ENCODE data around the gene SCARB2. TPM values are rescaled to one million over a fixed set of nuclear protein-coding genes. Genes with fewer than 3 reads are reported as not detected.

The SCARB2 gene
- total and polyA plus RNA-seq, 2 donors (not counting 1 experiment from before 2014, with no cell fraction given), result 195 to 365 TPM

DNA sequence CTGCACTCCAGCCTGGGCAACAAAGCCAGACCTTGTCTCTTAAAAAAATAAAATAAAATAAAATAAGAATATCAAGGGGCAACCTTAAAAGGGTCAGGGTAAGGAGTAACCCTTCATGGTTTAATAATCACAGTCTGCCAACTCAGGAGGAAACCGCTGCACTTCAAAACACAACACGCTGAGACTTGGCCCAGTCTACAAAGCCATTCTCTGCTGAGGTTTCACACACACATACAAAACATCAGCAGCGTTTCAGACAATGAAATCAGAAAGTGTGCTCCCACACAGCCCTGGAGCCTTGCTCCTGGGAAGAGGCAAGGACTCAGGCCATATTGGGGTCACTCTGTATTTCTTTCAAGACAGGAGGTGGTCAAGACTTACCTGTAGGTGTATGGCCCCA, 18.3 kb downstream of the SCARB2 start:
- peaks cover 45% of the 10 kb centered on the region for H3K4me1 ChIP-seq (ENCODE audit: control insufficient read depth, extremely low read depth, insufficient read depth, low read length)
- peaks cover 3% of the 10 kb centered on the region for H3K36me3 ChIP-seq (ENCODE audit: control insufficient read depth, insufficient read depth, low read length)
- H2AFZ ChIP-seq (ENCODE audit: low read length), result no peak overlapping the region
- no peak overlapping the region for H3K9ac ChIP-seq (ENCODE audit: insufficient read depth, low read length)
- no peaks in the 10 kb centered on the region for H3K9me3 ChIP-seq (ENCODE audit: control insufficient read depth, insufficient read depth, low read depth, low read length)
- H3K4me2 ChIP-seq (ENCODE audit: extremely low read depth, insufficient read depth, low read length), result peak overlapping the region; percentile 10
- H3K4me3 ChIP-seq (replicated peaks in 1 of 4; ENCODE audit: control extremely low read depth in 1 of 4, insufficient read depth in 1 of 4, low read depth in 3 of 4, low read length in 4 of 4), result no peak overlapping the region
- no peaks in the 10 kb centered on the region for H4K20me1 ChIP-seq (ENCODE audit: control insufficient read depth, extremely low read depth, insufficient read depth, low read length)
- peak overlapping the region; percentile 76 for H3K27ac ChIP-seq (ENCODE audit: insufficient read depth, low read length)
- DNase-seq (ENCODE audit: low read depth in 2 of 2), result peak in 1 of 2 donors; percentile 62
- H3K79me2 ChIP-seq (ENCODE audit: control insufficient read depth, insufficient read depth, low read length), result peaks cover 55% of the 10 kb centered on the region
- TF ChIP-seq, protein P1, sequence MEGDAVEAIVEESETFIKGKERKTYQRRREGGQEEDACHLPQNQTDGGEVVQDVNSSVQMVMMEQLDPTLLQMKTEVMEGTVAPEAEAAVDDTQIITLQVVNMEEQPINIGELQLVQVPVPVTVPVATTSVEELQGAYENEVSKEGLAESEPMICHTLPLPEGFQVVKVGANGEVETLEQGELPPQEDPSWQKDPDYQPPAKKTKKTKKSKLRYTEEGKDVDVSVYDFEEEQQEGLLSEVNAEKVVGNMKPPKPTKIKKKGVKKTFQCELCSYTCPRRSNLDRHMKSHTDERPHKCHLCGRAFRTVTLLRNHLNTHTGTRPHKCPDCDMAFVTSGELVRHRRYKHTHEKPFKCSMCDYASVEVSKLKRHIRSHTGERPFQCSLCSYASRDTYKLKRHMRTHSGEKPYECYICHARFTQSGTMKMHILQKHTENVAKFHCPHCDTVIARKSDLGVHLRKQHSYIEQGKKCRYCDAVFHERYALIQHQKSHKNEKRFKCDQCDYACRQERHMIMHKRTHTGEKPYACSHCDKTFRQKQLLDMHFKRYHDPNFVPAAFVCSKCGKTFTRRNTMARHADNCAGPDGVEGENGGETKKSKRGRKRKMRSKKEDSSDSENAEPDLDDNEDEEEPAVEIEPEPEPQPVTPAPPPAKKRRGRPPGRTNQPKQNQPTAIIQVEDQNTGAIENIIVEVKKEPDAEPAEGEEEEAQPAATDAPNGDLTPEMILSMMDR (conservative IDR thresholded peaks at IDR 0.05 in 1 of 2, IDR thresholded peaks at IDR 0.05 in 1 of 2; ENCODE audit: low read depth in 1 of 2, low read length in 2 of 2), result no peak
- no peak for TF ChIP-seq EZH2 (IDR thresholded peaks at IDR 0.05; ENCODE audit: low read length, missing control alignments)
- H3K27me3 ChIP-seq (ENCODE audit: control insufficient read depth, insufficient read depth, low read length), result no peaks in the 10 kb centered on the region

DNA sequence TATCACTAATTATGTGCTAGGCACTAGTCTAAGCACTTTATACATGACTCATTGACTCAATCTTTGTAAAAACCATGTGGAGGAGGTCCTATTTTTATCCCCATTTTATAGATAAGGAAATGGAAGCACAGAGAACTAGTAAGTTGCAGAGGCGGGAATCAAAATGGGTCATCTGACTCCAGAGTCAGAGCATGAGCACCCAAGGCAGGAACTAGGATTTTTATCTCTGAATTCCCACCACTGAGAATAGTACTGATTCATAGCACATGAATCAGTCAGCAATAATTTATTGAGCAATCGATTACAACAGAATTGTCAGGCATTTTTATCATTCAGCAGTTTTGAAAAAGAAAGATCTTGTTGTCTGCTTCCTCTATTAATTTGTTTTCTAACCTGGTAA, 19.3 kb downstream of the SCARB2 start:
- H3K9me3 ChIP-seq (ENCODE audit: control insufficient read depth, insufficient read depth, low read depth, low read length), result no peaks in the 10 kb centered on the region
- peaks cover 46% of the 10 kb centered on the region for H3K79me2 ChIP-seq (ENCODE audit: control insufficient read depth, insufficient read depth, low read length)
- H3K4me2 ChIP-seq (ENCODE audit: extremely low read depth, insufficient read depth, low read length), result peak overlapping the region; percentile 5
- no peak overlapping the region for H3K9ac ChIP-seq (ENCODE audit: insufficient read depth, low read length)
- H3K4me3 ChIP-seq (replicated peaks in 1 of 4; ENCODE audit: control extremely low read depth in 1 of 4, insufficient read depth in 1 of 4, low read depth in 3 of 4, low read length in 4 of 4), result no peak overlapping the region
- peak overlapping the region; percentile 76 for H3K27ac ChIP-seq (ENCODE audit: insufficient read depth, low read length)
- no peaks in the 10 kb centered on the region for H3K27me3 ChIP-seq (ENCODE audit: control insufficient read depth, insufficient read depth, low read length)
- H3K36me3 ChIP-seq (ENCODE audit: control insufficient read depth, insufficient read depth, low read length), result peaks cover 3% of the 10 kb centered on the region
- H2AFZ ChIP-seq (ENCODE audit: low read length), result no peak overlapping the region
- H4K20me1 ChIP-seq (ENCODE audit: control insufficient read depth, extremely low read depth, insufficient read depth, low read length), result no peaks in the 10 kb centered on the region
- TF ChIP-seq, protein P1 (conservative IDR thresholded peaks at IDR 0.05 in 1 of 2, IDR thresholded peaks at IDR 0.05 in 1 of 2; ENCODE audit: low read depth in 1 of 2, low read length in 2 of 2), result no peak
- TF ChIP-seq EZH2 (IDR thresholded peaks at IDR 0.05; ENCODE audit: low read length, missing control alignments), result no peak
- DNase-seq (ENCODE audit: low read depth in 2 of 2), result peak; percentile 91 to 98
- peaks cover 39% of the 10 kb centered on the region for H3K4me1 ChIP-seq (ENCODE audit: control insufficient read depth, extremely low read depth, insufficient read depth, low read length)

DNA sequence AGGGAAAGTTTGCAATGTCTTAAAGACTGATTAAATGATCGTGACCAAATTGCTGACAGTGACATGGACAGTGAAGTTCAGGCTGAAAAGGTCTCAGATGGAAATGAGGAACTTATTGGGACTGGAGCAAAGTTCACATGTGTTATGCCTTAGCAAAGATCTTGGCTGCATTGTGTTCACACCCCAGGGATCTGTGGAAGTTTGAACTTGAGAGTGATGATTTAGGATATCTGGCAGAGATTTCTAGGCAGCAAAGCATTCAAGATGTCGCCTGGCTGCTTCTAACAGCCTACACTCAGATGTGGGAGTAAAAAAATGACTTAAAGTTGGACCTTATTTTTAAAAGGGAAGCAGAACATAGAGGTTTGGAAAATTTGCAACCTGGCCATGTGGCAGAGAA, 21.4 kb downstream of the SCARB2 start:
- Histone ChIP-seq H4K20me1 (ENCODE audit: control insufficient read depth, extremely low read depth, insufficient read depth, low read length) (no peaks in the 10 kb centered on the region), H3K9me3 (ENCODE audit: control insufficient read depth, insufficient read depth, low read depth, low read length) (no peaks in the 10 kb centered on the region), H3K4me1 (ENCODE audit: control insufficient read depth, extremely low read depth, insufficient read depth, low read length) (peaks cover 23% of the 10 kb centered on the region), H3K36me3 (ENCODE audit: control insufficient read depth, insufficient read depth, low read length) (peaks cover 3% of the 10 kb centered on the region), H3K4me2 (ENCODE audit: extremely low read depth, insufficient read depth, low read length) (no peak overlapping the region), H2AFZ (ENCODE audit: low read length) (no peak overlapping the region), H3K4me3 (replicated peaks in 1 of 4; ENCODE audit: control extremely low read depth in 1 of 4, insufficient read depth in 1 of 4, low read depth in 3 of 4, low read length in 4 of 4) (no peak overlapping the region), H3K9ac (ENCODE audit: insufficient read depth, low read length) (no peak overlapping the region), H3K27me3 (ENCODE audit: control insufficient read depth, insufficient read depth, low read length) (no peaks in the 10 kb centered on the region), H3K79me2 (ENCODE audit: control insufficient read depth, insufficient read depth, low read length) (peaks cover 49% of the 10 kb centered on the region), H3K27ac (ENCODE audit: insufficient read depth, low read length) (no peak overlapping the region)
- DNase-seq (ENCODE audit: low read depth in 2 of 2), result no peak
- TF ChIP-seq, protein P1 (conservative IDR thresholded peaks at IDR 0.05 in 1 of 2, IDR thresholded peaks at IDR 0.05 in 1 of 2; ENCODE audit: low read depth in 1 of 2, low read length in 2 of 2), result no peak
- no peak for TF ChIP-seq EZH2 (IDR thresholded peaks at IDR 0.05; ENCODE audit: low read length, missing control alignments)

All from fibroblast of lung (primary cell).